GM12878 (cell line): ENCODE data around the gene KLF14. TPM values are rescaled to one million over a fixed set of nuclear protein-coding genes. Genes with fewer than 3 reads are reported as not detected.
"Not testable (repeated sequence)": the region's sequence is repeated elsewhere in the genome, so short reads cannot be mapped to it uniquely, and the experiment has no call there.

Source experiments
- ATAC-seq: fragments of 200-7000 bp; cut with Tn5 transposase; 3 replicates; pipeline ENCODE4 v1.9.1; 2020; ENCODE audit warnings: mild to moderate bottlenecking, moderate library complexity
- BruUV-seq: library from RNA; stranded (reverse); fragments of 400-500 nt; replicated peaks from 2 replicates; lab custom pipeline; 2021; lab: Mats Ljungman, UMichigan
- CTCF ChIA-PET: fragments of 300-600 bp; sonication (Branson Sonifier 250); formaldehyde crosslinking; extraction: SDS; loops from one replicate; lab custom pipeline; 2021; ENCODE audit warnings: inconsistent platforms; lab: Yijun Ruan, JAX
- POLR2A ChIA-PET: fragments of 350-600 bp; formaldehyde crosslinking; extraction: SDS; loops from one replicate; lab custom pipeline; 2021; ENCODE audit warnings: inconsistent platforms; lab: Charles Lee
- RAD21 ChIA-PET: fragments of 300-600 bp; sonication (Branson Sonifier 250); formaldehyde crosslinking; loops from one replicate; lab custom pipeline; 2023; ENCODE audit warnings: antibody characterized with exemption; ENCODE audit not compliant: unreplicated experiment; lab: Charles Lee
- SMC1A ChIA-PET: fragments of 300-600 bp; sonication (Branson Sonifier 250); formaldehyde crosslinking; loops from one replicate; lab custom pipeline; 2023; ENCODE audit not compliant: unreplicated experiment, uncharacterized antibody; lab: Charles Lee
- DNase-seq: peaks from one replicate; pipeline ENCODE4 v3.0.0-alpha.2; 2011; ENCODE audit warnings: low read depth, low spot score
- FAIRE-seq: peaks from 3 replicates; lab custom pipeline; 2011; peaks lifted over from hg19 to GRCh38; lab: Jason Lieb, UNC
- H2AFZ ChIP-seq: 2 replicates; pipeline ENCODE4 v1.6.0; 2011; ENCODE audit warnings: low read depth, low read length, control low read depth; ENCODE audit not compliant: control insufficient read depth
- H3K27ac ChIP-seq: 2 replicates; pipeline ENCODE4 v1.5.1; 2011; ENCODE audit warnings: control low read depth; ENCODE audit not compliant: control insufficient read depth, insufficient read depth
- H3K27me3 ChIP-seq, 2 experiments: replicated peaks in 1 of 2; 2 replicates each; pipeline versions ENCODE4 v1.6.0 to v1.6.1; 2011; ENCODE audit warnings: low read length in 1 of 2; ENCODE audit not compliant: control insufficient read depth in 2 of 2, insufficient read depth in 2 of 2
- H3K36me3 ChIP-seq, 2 experiments: 2 replicates each; pipeline ENCODE4 v1.5.1; 2011; ENCODE audit warnings: low read length in 1 of 2; ENCODE audit not compliant: control insufficient read depth in 2 of 2, insufficient read depth in 2 of 2
- H3K4me1 ChIP-seq: 2 replicates; pipeline ENCODE4 v1.6.1; 2011; ENCODE audit warnings: mild to moderate bottlenecking, low read length, moderate library complexity, mixed read lengths; ENCODE audit not compliant: control insufficient read depth, insufficient read depth
- H3K4me2 ChIP-seq: 2 replicates; pipeline ENCODE4 v1.6.0; 2011; ENCODE audit warnings: control low read depth; ENCODE audit not compliant: control insufficient read depth, insufficient read depth
- H3K4me3 ChIP-seq: fragments of 200-600 bp; sonication (generic); 2 replicates; pipeline ENCODE4 v1.5.1; 2016
- H3K79me2 ChIP-seq: 2 replicates; pipeline ENCODE4 v1.6.0; 2011; ENCODE audit warnings: low read length; ENCODE audit not compliant: control insufficient read depth, insufficient read depth
- H3K9ac ChIP-seq: 2 replicates; pipeline ENCODE4 v1.8.0; 2011; ENCODE audit warnings: low read length, control low read depth, mixed read lengths; ENCODE audit not compliant: control insufficient read depth, insufficient read depth
- H3K9me3 ChIP-seq: replicated peaks from 3 replicates; pipeline ENCODE4 v1.5.1; 2011; ENCODE audit warnings: mild to moderate bottlenecking, low read length; ENCODE audit not compliant: control insufficient read depth, insufficient read depth
- H4K20me1 ChIP-seq: 2 replicates; pipeline ENCODE4 v1.6.0; 2011; ENCODE audit not compliant: control insufficient read depth, insufficient read depth
- FOXK2 ChIP-seq: fragments of 450-650 bp; IDR thresholded peaks from 2 replicates; pipeline ENCODE4 v1.6.1; 2017; ENCODE audit warnings: mild to moderate bottlenecking, moderate library complexity
- NR2F1 ChIP-seq: fragments of 450-650 bp; conservative IDR thresholded peaks from 2 replicates; pipeline ENCODE4 v1.6.1; 2017; ENCODE audit warnings: mild to moderate bottlenecking
- RAD21 ChIP-seq: IDR thresholded peaks from 2 replicates; pipeline ENCODE4 v1.6.1; 2011; ENCODE audit warnings: mild to moderate bottlenecking, low read depth, low read length, moderate library complexity; ENCODE audit not compliant: insufficient read depth
- SMC3 ChIP-seq: IDR thresholded peaks from 2 replicates; pipeline ENCODE4 v1.6.1; 2011; ENCODE audit warnings: low read length, improper control_type of control experiment, borderline replicate concordance
- WGBS: methylation state at CpG from one replicate; pipeline ENCODE4 v1.1.6; 2016; ENCODE audit warnings: low lambda C conversion rate; ENCODE audit not compliant: insufficient replicate concordance, insufficient coverage; ENCODE audit errors: missing lambda C conversion rate; 5-methylcytosine and 5-hydroxymethylcytosine counted together
- in situ Hi-C: fragments of 300-500 bp; cut with MboI; formaldehyde crosslinking; loops from 9 replicates; pipeline ENCODE4 v1.14.3; 2018; ENCODE audit warnings: mixed read lengths
- intact Hi-C: fragments of 100-400 bp; cut with micrococcal nuclease; formaldehyde crosslinking; loops from one replicate; pipeline ENCODE4 v1.14.2; 2022; ENCODE audit not compliant: unreplicated experiment
- polyA plus RNA-seq, 11 experiments: library from polyadenylated mRNA; depleted of rRNA in 4 of 11; unstranded in 6 of 11; stranded (reverse) in 5 of 11; fragments of >200 nt; fragmentation: Nextera tagmentation in 4 of 11; fragmentation: Illumina TruSeq in 1 of 11; extraction: Ambion mirVana in 4 of 11; extraction: Trizol in 1 of 11; gene quantifications; 1 replicate in 1 of 11; 2 replicates in 10 of 11; pipeline versions ENCODE4 v1.2.1 to v1.2.3, GENCODE V29; 2011 to 2016; ENCODE audit warnings: inconsistent platforms in 2 of 11, missing spikeins in 2 of 11, low read depth in 1 of 11
- total RNA-seq, 4 experiments: library from RNA; depleted of rRNA in 3 of 4; stranded (reverse); fragments of >200 nt in 3 of 4; fragmentation: Illumina TruSeq in 1 of 4; extraction: Trizol in 1 of 4; gene quantifications; 2 replicates each; pipeline versions ENCODE4 v1.2.1 to v1.2.3, GENCODE V29; 2013 to 2021
- TF ChIP-seq, protein P1 (sequence below), 3 experiments: IDR thresholded peaks in 2 of 3; conservative IDR thresholded peaks in 1 of 3; 2 replicates each; pipeline ENCODE4 v1.5.1; 2011; ENCODE audit warnings: low read depth in 3 of 3, low read length in 3 of 3, mild to moderate bottlenecking in 3 of 3, control low read depth in 2 of 3, moderate library complexity in 2 of 3, inconsistent platforms in 1 of 3, mixed read lengths in 1 of 3; ENCODE audit not compliant: control insufficient read depth in 2 of 3, insufficient read depth in 1 of 3; ENCODE audit errors: extremely low read depth in 1 of 3

The KLF14 gene
- total and polyA plus RNA-seq, 10 of the 15 experiments (the other 5 are each of a cell fraction or from before 2014, with no cell fraction given) = 0.06 TPM; not detected in 9

DNA sequence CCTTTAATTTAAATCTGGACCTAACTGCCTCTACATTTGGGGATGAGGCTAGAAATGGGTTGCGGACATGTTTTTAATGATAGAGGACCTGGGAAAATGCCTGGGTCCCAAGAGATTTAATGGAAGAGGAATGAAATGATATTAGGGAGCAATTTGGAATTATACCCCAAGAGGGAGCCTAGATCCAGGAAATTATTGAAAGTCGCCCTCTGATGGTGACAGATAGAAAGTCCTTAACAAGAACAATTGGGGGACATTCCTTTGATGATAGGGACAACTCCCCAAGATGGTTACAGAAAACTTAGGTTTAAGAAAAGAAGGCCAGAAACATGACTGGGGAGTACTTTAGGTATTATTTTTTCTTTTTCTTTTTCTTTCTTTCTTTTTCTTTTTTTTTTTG lies 38.2 kb downstream of the KLF14 start:
- TF ChIP-seq FOXK2 (no peak), NR2F1 (no peak), SMC3 (peak; percentile 65; the same call in 1 of the 2 replicates), RAD21 (peak; percentile 63; the same call in 1 of the 2 replicates)
- TF ChIP-seq, protein P1, sequence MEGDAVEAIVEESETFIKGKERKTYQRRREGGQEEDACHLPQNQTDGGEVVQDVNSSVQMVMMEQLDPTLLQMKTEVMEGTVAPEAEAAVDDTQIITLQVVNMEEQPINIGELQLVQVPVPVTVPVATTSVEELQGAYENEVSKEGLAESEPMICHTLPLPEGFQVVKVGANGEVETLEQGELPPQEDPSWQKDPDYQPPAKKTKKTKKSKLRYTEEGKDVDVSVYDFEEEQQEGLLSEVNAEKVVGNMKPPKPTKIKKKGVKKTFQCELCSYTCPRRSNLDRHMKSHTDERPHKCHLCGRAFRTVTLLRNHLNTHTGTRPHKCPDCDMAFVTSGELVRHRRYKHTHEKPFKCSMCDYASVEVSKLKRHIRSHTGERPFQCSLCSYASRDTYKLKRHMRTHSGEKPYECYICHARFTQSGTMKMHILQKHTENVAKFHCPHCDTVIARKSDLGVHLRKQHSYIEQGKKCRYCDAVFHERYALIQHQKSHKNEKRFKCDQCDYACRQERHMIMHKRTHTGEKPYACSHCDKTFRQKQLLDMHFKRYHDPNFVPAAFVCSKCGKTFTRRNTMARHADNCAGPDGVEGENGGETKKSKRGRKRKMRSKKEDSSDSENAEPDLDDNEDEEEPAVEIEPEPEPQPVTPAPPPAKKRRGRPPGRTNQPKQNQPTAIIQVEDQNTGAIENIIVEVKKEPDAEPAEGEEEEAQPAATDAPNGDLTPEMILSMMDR (IDR thresholded peaks at IDR 0.05 in 2 of 3, conservative IDR thresholded peaks at IDR 0.05 in 1 of 3; ENCODE audit: control insufficient read depth in 2 of 3, extremely low read depth in 1 of 3, insufficient read depth in 1 of 3, low read depth in 3 of 3, low read length in 3 of 3) = peak; percentile 44 to 60 (median 45)
- ATAC-seq (peak; percentile 47; the same call in 1 of the 3 replicates), DNase-seq (no peak), FAIRE-seq (no peak)
- no peaks in the 10 kb centered on the region; the same call in 2 of the 3 replicates for H3K9me3 ChIP-seq
- 47% methylated on average over 2 of the region's 2 CpGs for WGBS
- H3K4me1 ChIP-seq = no peaks in the 10 kb centered on the region
- no peak overlapping the region for H3K9ac ChIP-seq
- BruUV-seq = no TSS peak
- no peaks in the 10 kb centered on the region for H3K27me3 ChIP-seq
- intact Hi-C loops = loop anchor here (2.0 to 5.0 kb wide), 2 partner anchors 454 to 623 kb away; no protein-coding TSS in a partner anchor
- no peaks in the 10 kb centered on the region for H3K36me3 ChIP-seq
- no peak overlapping the region for H3K4me3 ChIP-seq
- H2AFZ ChIP-seq = no peak overlapping the region
- H3K4me2 ChIP-seq = no peak overlapping the region
- no peaks in the 10 kb centered on the region for H4K20me1 ChIP-seq
- in situ Hi-C loops = no loop called here
- H3K27ac ChIP-seq = no peak overlapping the region
- ChIA-PET SMC1A (no interaction called here), POLR2A (no interaction called here), RAD21 (no interaction called here), CTCF (no interaction called here)
- H3K79me2 ChIP-seq = no peaks in the 10 kb centered on the region

DNA sequence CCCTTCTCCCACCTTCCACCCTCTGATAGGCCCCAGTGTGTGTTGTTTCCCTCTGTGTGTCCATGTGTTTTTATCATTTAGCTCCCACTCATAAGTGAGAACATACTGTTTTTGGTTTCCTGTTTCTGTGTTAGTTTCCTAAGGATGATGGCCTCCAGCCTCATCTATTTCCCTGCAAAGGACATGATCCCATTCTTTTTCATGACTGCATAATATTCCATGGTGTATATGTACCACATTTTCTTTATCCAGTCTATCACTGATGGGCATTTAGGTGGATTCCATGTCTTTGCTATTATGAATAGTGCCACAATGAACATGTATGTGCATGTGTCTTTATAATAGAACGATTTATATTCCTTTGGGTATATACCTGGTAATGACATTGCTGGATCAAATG lies 41.6 kb downstream of the KLF14 start:
- BruUV-seq, H2AFZ ChIP-seq, H3K36me3 ChIP-seq, intact Hi-C loops, H3K4me2 ChIP-seq, H3K9me3 ChIP-seq, in situ Hi-C loops, ATAC-seq, POLR2A ChIA-PET, H3K27ac ChIP-seq, FAIRE-seq, H3K4me3 ChIP-seq, H4K20me1 ChIP-seq, DNase-seq, RAD21 ChIA-PET, H3K27me3 ChIP-seq, H3K9ac ChIP-seq, SMC1A ChIA-PET, H3K4me1 ChIP-seq, H3K79me2 ChIP-seq: not testable (repeated sequence)
- WGBS = 12% methylated on average over 1 of the region's 1 CpG
- CTCF ChIA-PET = interaction anchor here (0.7 kb wide), 1 partner anchor 521 kb away, joined by 3 read pairs; no protein-coding TSS in a partner anchor
